CD8-positive, alpha-beta memory T cell (primary cell): Measurements from ENCODE around the gene GNA15. TPM values are rescaled to one million over a fixed set of nuclear protein-coding genes. Genes with fewer than 3 reads are reported as not detected.

Experiments
- CTCF ChIA-PET: fragments of 350-600 bp; sonication (Branson Sonifier 250); formaldehyde crosslinking; loops from one replicate; lab custom pipeline; 2021; ENCODE audit warnings: antibody characterized with exemption; lab: Charles Lee
- POLR2A ChIA-PET: fragments of 350-600 bp; sonication (Branson Sonifier 250); formaldehyde crosslinking; loops from one replicate; lab custom pipeline; 2021; ENCODE audit warnings: antibody characterized with exemption; lab: Charles Lee
- DNase-seq, 5 donors: peaks; one replicate each; pipeline versions ENCODE4 v3.0.0 to v3.0.0-alpha.2; 2020 to 2022; ENCODE audit warnings: mixed read lengths in 1 of 5
- H3K27ac ChIP-seq: one replicate; pipeline ENCODE4 v1.7.0; 2013; ENCODE audit warnings: low read depth, mild to moderate bottlenecking, low read length, moderate library complexity
- H3K27me3 ChIP-seq: 2 replicates; pipeline ENCODE4 v1.7.0; 2013; ENCODE audit warnings: low read length, mild to moderate bottlenecking; ENCODE audit not compliant: insufficient read depth, poor library complexity, severe bottlenecking
- H3K36me3 ChIP-seq: 2 replicates; pipeline ENCODE4 v1.7.0; 2013; ENCODE audit warnings: mild to moderate bottlenecking, low read length, moderate library complexity; ENCODE audit not compliant: insufficient read depth
- H3K4me1 ChIP-seq: 2 replicates; pipeline ENCODE4 v1.7.0; 2013; ENCODE audit warnings: mild to moderate bottlenecking, low read length, moderate library complexity; ENCODE audit not compliant: insufficient read depth
- H3K4me3 ChIP-seq: 2 replicates; pipeline ENCODE4 v1.7.0; 2013; ENCODE audit warnings: mild to moderate bottlenecking, low read length
- H3K9me3 ChIP-seq: 2 replicates; pipeline ENCODE4 v1.7.0; 2013; ENCODE audit warnings: mild to moderate bottlenecking, low read length
- H3K27ac Mint-ChIP-seq, 8 donors: one replicate each; pipeline ENCODE4 v1.8.0; 2020 to 2021; ENCODE audit warnings: mixed read lengths in 8 of 8, mild to moderate bottlenecking in 6 of 8, inconsistent platforms in 3 of 8, moderate library complexity in 3 of 8
- H3K27me3 Mint-ChIP-seq, 2 donors: one replicate each; pipeline ENCODE4 v1.8.0; 2020 to 2021; ENCODE audit warnings: mixed read lengths in 2 of 2, mild to moderate bottlenecking in 1 of 2, moderate library complexity in 1 of 2
- H3K36me3 Mint-ChIP-seq, 3 donors: one replicate each; pipeline ENCODE4 v1.8.0; 2020 to 2021; ENCODE audit warnings: mixed read lengths in 3 of 3, inconsistent platforms in 1 of 3, mild to moderate bottlenecking in 1 of 3
- H3K4me1 Mint-ChIP-seq, 3 donors: one replicate each; pipeline ENCODE4 v1.8.0; 2020 to 2021; ENCODE audit warnings: mixed read lengths in 3 of 3, inconsistent platforms in 1 of 3, mild to moderate bottlenecking in 1 of 3
- H3K4me3 Mint-ChIP-seq, 7 donors: one replicate each; pipeline ENCODE4 v1.8.0; 2020 to 2021; ENCODE audit warnings: mixed read lengths in 7 of 7, mild to moderate bottlenecking in 6 of 7, moderate library complexity in 4 of 7, inconsistent platforms in 2 of 7
- H3K9me3 Mint-ChIP-seq, 5 donors: one replicate each; pipeline ENCODE4 v1.8.0; 2020 to 2022; ENCODE audit warnings: mixed read lengths in 5 of 5, mild to moderate bottlenecking in 3 of 5, moderate library complexity in 2 of 5, inconsistent platforms in 1 of 5
- polyA plus RNA-seq: library from polyadenylated mRNA; unstranded; fragments of 300-500 nt; fragmentation: Illumina TruSeq; gene quantifications from one replicate; pipeline ENCODE4 v1.2.3, GENCODE V29; 2021
- total RNA-seq, 2 experiments: library from RNA; stranded (reverse); gene quantifications; one replicate each; pipeline ENCODE4 v1.2.3, GENCODE V29; 2021

Gene GNA15
- total and polyA plus RNA-seq, 3 experiments from 2014 or later: 0.59 to 3.9 (median 2.6) TPM

- POLR2A ChIA-PET: no interaction called here
Observed at GRCh38 chr19:3110126-3110825, 25.6 kb upstream of the GNA15 start.

GRCh38 chr19:3111586-3112247 is 24.1 kb upstream of the GNA15 start:
- no peaks in the 10 kb centered on the region for H3K36me3 Mint-ChIP-seq
- no peaks in the 10 kb centered on the region for H3K9me3 Mint-ChIP-seq
- no peak overlapping the region for H3K4me3 Mint-ChIP-seq
- CTCF ChIA-PET: interaction anchor here (0.7 to 2.5 kb wide), 2 partner anchors 36 to 161 kb away, joined by 3 to 8 read pairs; no protein-coding TSS in a partner anchor
- H3K36me3 ChIP-seq: no peaks in the 10 kb centered on the region
- H3K27ac ChIP-seq: no peak overlapping the region
- H3K4me3 ChIP-seq: no peak overlapping the region
- peaks cover 4% of the 10 kb centered on the region for H3K4me1 ChIP-seq
- POLR2A ChIA-PET: no interaction called here
- H3K27ac Mint-ChIP-seq: no peak overlapping the region
- H3K27me3 Mint-ChIP-seq: no peaks in the 10 kb centered on the region
- DNase-seq: no peak
- no peaks in the 10 kb centered on the region for H3K27me3 ChIP-seq
- H3K9me3 ChIP-seq: no peaks in the 10 kb centered on the region
- H3K4me1 Mint-ChIP-seq: peaks cover 3 to 5% (median 4%) of the 10 kb centered on the region in 3 donors

More at GRCh38 chr19:3110126-3110825, 25.6 kb upstream of the GNA15 start:
- no peaks in the 10 kb centered on the region for H3K9me3 Mint-ChIP-seq
- H3K27me3 Mint-ChIP-seq: no peaks in the 10 kb centered on the region
- no peak for DNase-seq
- no peaks in the 10 kb centered on the region for H3K36me3 ChIP-seq
- no peak overlapping the region for H3K4me3 ChIP-seq
- peaks cover 4% of the 10 kb centered on the region for H3K4me1 ChIP-seq
- no peak overlapping the region for H3K27ac ChIP-seq
- H3K27ac Mint-ChIP-seq: no peak overlapping the region
- CTCF ChIA-PET: interaction anchor here (1.6 to 7.9 kb wide), 3 partner anchors 34 to 159 kb away, joined by 3 to 74 read pairs (median 8); no protein-coding TSS in a partner anchor
- H3K4me1 Mint-ChIP-seq: peaks cover 3 to 5% (median 4%) of the 10 kb centered on the region in 3 donors
- no peaks in the 10 kb centered on the region for H3K27me3 ChIP-seq
- H3K9me3 ChIP-seq: no peaks in the 10 kb centered on the region
- no peaks in the 10 kb centered on the region for H3K36me3 Mint-ChIP-seq
- peak overlapping the region in 1 of 7 donors; percentile 28 for H3K4me3 Mint-ChIP-seq

- Mint-ChIP-seq H3K4me1 (peaks cover 3 to 5% (median 4%) of the 10 kb centered on the region in 3 donors), H3K9me3 (no peaks in the 10 kb centered on the region), H3K27me3 (no peaks in the 10 kb centered on the region), H3K27ac (no peak overlapping the region), H3K4me3 (no peak overlapping the region), H3K36me3 (no peaks in the 10 kb centered on the region)
- Histone ChIP-seq H3K36me3 (no peaks in the 10 kb centered on the region), H3K9me3 (no peaks in the 10 kb centered on the region), H3K4me1 (peaks cover 4% of the 10 kb centered on the region), H3K27me3 (no peaks in the 10 kb centered on the region), H3K27ac (no peak overlapping the region), H3K4me3 (no peak overlapping the region)
- no peak for DNase-seq
- ChIA-PET CTCF (interaction anchor here (1.2 to 2.5 kb wide), 2 partner anchors 9 to 37 kb away, joined by 4 to 8 read pairs; no protein-coding TSS in a partner anchor), POLR2A (no interaction called here)
Observed at GRCh38 chr19:3112375-3113099, 23.3 kb upstream of the GNA15 start.

- POLR2A ChIA-PET: no interaction called here
- H3K27me3 Mint-ChIP-seq: no peaks in the 10 kb centered on the region
- no peaks in the 10 kb centered on the region for H3K36me3 ChIP-seq
- no peak overlapping the region for H3K4me3 ChIP-seq
- no peaks in the 10 kb centered on the region for H3K9me3 ChIP-seq
- no peak overlapping the region for H3K4me3 Mint-ChIP-seq
- DNase-seq: no peak
- H3K9me3 Mint-ChIP-seq: no peaks in the 10 kb centered on the region
- no peaks in the 10 kb centered on the region for H3K36me3 Mint-ChIP-seq
- no peak overlapping the region for H3K27ac ChIP-seq
- H3K4me1 Mint-ChIP-seq: peaks cover 3 to 5% (median 4%) of the 10 kb centered on the region in 3 donors
- CTCF ChIA-PET: interaction anchor here (1.2 kb wide), 1 partner anchor 10 kb away, joined by 4 read pairs; no protein-coding TSS in a partner anchor
- H3K4me1 ChIP-seq: peaks cover 4% of the 10 kb centered on the region
- no peak overlapping the region for H3K27ac Mint-ChIP-seq
- H3K27me3 ChIP-seq: no peaks in the 10 kb centered on the region
Observed at GRCh38 chr19:3113100-3114017, 22.5 kb upstream of the GNA15 start.

- Mint-ChIP-seq H3K4me1 (no peaks in the 10 kb centered on the region), H3K36me3 (no peaks in the 10 kb centered on the region), H3K27me3 (no peaks in the 10 kb centered on the region), H3K9me3 (no peaks in the 10 kb centered on the region), H3K27ac (no peak overlapping the region), H3K4me3 (no peak overlapping the region)
- ChIA-PET POLR2A (no interaction called here), CTCF (no interaction called here)
- H3K9me3 ChIP-seq: no peaks in the 10 kb centered on the region
- no peak for DNase-seq
- H3K4me1 ChIP-seq: no peaks in the 10 kb centered on the region
- H3K4me3 ChIP-seq: no peak overlapping the region
- H3K27ac ChIP-seq: no peak overlapping the region
- H3K27me3 ChIP-seq: no peaks in the 10 kb centered on the region
- H3K36me3 ChIP-seq: no peaks in the 10 kb centered on the region
Observed at GRCh38 chr19:3114018-3114726, 21.7 kb upstream of the GNA15 start.

GRCh38 chr19:3114811-3115210 is 21.0 kb upstream of the GNA15 start:
- Histone ChIP-seq H3K27me3 (no peaks in the 10 kb centered on the region), H3K4me3 (no peak overlapping the region), H3K9me3 (no peaks in the 10 kb centered on the region), H3K4me1 (no peaks in the 10 kb centered on the region), H3K36me3 (no peaks in the 10 kb centered on the region), H3K27ac (no peak overlapping the region)
- CTCF ChIA-PET: interaction anchor here (1.3 kb wide), 1 partner anchor 11 kb away, joined by 4 read pairs; no protein-coding TSS in a partner anchor
- H3K9me3 Mint-ChIP-seq: no peaks in the 10 kb centered on the region
- no peak for DNase-seq
- H3K36me3 Mint-ChIP-seq: no peaks in the 10 kb centered on the region
- POLR2A ChIA-PET: no interaction called here
- H3K27ac Mint-ChIP-seq: no peak overlapping the region
- H3K4me1 Mint-ChIP-seq: no peaks in the 10 kb centered on the region
- no peaks in the 10 kb centered on the region for H3K27me3 Mint-ChIP-seq
- no peak overlapping the region for H3K4me3 Mint-ChIP-seq

- POLR2A ChIA-PET: no interaction called here
- Mint-ChIP-seq H3K36me3 (no peaks in the 10 kb centered on the region), H3K27me3 (no peaks in the 10 kb centered on the region), H3K4me3 (no peak overlapping the region), H3K9me3 (no peaks in the 10 kb centered on the region), H3K4me1 (no peaks in the 10 kb centered on the region), H3K27ac (no peak overlapping the region)
- no peak overlapping the region for H3K27ac ChIP-seq
- no peak for DNase-seq
- H3K27me3 ChIP-seq: no peaks in the 10 kb centered on the region
- no peaks in the 10 kb centered on the region for H3K9me3 ChIP-seq
- no peaks in the 10 kb centered on the region for H3K4me1 ChIP-seq
- no peak overlapping the region for H3K4me3 ChIP-seq
- CTCF ChIA-PET: interaction anchor here (1.3 kb wide), 1 partner anchor 10 kb away, joined by 4 read pairs; no protein-coding TSS in a partner anchor
- no peaks in the 10 kb centered on the region for H3K36me3 ChIP-seq
Observed at GRCh38 chr19:3115411-3115810, 20.4 kb upstream of the GNA15 start.
